ENCODE measurements around the gene PRLR. TPM values are rescaled to one million over a fixed set of nuclear protein-coding genes. Genes with fewer than 3 reads are reported as not detected.
"Not testable (repeated sequence)": the region's sequence is repeated elsewhere in the genome, so short reads cannot be mapped to it uniquely, and the experiment has no call there.

PRLR gene
- polyA plus RNA-seq (ENCODE audit: insufficient read length in 10 of 10), result 1 to 10 TPM in 1 of 10 donors, under 1 TPM in 9; 0.18 to 1.1 (median 0.66) TPM
- long read RNA-seq, donor 1, result 0 reads
- long read RNA-seq, donor 2, result 0 reads
- long read RNA-seq, donor 3, result 0 reads
- long read RNA-seq, donor 4, result 0 reads
- long read RNA-seq, donor 5, result 0 reads
- long read RNA-seq, donor 6, result 0 reads
- long read RNA-seq, donor 7, result 0 reads
- long read RNA-seq, donor 8, result 0 reads
- long read RNA-seq, donor 9, result 0 reads

GRCh38 chr5:35230038-35230611 is at the start of gene PRLR:
PRLR (minus strand) TSS chr5:35230487; CDS start chr5:35089620, 140,867 bp downstream.
- DNase-seq, result peak in 2 of 3 donors; percentile 34 to 67

DNA sequence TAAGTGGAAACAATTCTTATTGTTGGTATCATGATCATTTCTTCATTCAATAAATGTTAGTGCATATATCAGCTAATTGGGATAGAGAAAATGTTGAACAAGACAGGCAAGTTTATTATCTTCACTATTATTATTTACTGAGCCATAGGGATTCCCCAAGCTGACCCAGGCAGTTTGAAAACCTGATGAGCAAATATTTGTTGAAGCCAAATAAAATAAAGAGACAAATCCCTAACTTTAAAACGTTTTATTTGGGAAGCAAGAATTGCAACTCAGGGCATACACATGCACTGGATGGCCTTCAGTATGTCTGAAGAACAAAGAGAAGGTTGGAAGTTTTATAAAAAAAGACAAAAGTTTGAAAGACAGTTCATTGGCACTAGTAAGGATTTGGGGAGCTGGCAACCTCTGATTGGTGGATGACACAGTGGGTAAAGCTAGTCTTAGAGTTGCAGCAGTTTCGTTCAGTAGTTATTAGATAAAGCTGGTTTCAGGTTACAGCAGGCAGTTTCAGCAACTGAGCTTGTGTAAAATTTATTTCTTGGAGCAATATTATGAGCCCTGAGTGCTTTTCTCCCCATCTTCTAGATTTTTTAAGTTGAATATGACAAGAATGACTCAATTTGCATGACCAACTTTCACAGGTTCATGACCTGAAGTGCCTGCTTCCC is 44.7 kb upstream of the PRLR start:
- DNase-seq, result no peak

DNA sequence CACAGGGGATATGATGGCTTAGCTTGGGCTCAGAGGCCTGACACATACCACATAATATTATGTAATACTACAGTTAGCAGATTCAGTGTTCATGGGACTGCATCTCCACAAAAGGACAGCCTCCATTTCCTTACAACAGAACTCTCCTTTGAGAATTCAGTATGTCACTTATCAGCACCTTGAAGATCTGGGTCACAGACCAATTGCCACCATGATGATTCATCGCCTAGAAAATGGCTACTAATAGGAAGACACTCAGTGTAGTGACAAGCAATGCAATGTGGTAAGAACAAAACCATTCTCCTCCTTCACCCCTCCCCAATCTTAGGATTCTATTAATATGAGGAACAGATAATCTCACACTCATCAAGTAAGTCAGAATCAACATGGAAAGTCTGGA is 38.7 kb upstream of the PRLR start:
- DNase-seq, result no peak

DNA sequence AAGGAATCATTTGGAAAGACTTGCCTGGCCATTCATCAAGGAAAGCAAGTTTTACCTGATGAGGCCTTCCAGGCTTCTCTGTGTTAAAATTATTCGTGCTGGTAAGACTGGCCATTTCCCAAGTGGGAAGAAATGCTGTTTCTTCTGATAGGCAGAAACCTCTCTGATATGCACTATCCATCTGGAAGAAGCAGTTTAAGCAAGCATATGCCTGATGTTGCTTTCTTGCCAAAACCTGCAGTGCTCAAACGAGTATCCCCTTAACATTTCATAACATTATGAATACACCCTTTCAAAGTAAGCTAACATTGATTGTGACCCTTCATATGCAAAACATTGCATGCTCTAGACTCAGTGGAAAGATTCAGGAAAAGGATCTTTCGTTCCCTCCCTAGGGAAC is 36.0 kb upstream of the PRLR start:
- no peak for DNase-seq

DNA sequence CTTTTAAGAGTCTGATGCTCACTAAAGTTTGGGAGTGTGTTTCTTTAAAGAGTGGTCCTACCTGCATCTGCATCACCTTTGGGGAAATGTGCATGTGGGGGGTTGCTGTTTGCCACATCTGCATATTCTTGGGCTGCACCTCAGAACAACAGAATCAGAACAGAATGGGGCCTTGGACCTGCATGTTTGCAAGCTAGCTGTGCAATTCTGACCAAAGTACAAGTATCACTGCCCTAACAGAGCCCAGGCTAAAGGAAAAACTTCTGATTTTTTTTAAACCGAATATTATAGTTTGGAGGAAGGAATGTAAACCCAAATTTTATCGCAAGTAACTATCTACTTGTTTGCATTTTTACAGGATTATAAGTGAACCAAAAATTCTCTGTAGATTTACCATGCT is 34.2 kb upstream of the PRLR start:
- no peak for DNase-seq

- DNase-seq, result no peak
Observed at GRCh38 chr5:35263266-35263877, 33.1 kb upstream of the PRLR start.

GRCh38 chr5:35253582-35253981 is 23.3 kb upstream of the PRLR start:
- DNase-seq, result no peak

DNA sequence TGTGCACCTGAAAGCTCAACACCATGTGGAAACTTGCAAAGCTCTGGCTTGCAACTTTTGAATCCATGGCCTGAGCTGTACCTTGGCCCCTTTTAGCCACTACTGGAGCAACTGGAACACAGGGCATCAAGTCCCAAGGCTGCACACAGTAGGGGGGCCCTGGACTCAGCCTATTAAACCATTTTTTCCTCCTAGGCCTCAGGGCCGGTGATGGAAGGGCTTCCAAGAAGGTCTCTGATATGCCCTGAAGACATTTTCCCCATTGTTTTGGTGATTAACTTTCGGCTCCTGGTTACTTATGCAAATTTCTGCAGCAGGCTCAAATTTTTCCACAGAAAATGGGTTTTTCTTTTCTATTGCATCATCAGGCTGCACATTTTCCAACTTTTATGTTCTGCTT is 22.7 kb upstream of the PRLR start:
- no peak for DNase-seq

DNA sequence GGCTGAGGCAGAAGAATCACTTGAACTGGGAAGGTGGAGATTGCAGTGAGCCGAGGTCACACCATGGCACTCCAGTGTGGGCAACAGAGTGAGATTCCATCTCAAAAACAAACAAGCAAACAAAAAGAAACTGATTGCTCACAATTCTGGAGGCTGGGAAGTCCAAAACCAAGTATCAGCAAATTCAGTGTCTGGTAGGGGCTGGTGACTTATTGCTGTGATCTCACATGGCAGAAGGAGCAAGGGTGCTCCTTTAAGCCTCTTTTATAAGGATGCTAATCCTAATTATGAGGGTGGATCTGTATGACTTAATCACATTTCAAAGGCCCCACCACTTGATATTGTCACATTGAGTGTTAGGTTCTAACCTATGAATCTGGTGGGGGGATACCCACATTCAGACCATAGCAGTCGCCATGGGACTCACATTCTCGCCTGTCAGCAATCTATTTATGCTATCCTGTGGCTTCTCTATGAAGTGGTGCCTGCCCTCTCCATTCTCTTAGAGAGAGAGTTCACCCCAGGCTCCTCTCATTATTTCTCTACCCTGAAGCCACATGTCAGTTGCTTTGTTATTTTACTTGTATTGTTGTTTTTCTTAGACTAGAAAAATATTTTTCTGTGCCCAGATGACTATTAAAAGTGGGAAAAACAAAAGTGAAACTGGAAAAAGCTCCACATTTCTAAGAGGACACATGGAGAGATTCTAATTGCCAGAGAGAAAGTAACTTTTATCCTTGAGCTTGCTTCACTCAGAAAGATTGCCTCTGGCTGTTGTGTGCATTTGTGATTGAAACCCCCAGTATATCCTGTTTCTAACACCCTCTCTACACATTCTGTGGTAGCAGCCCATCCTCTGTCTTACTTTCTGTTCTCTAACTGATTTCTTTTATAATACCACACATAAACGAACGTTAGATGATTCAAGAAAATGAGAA is 18.8 kb upstream of the PRLR start:
- no peak for DNase-seq

- no peak for DNase-seq
Observed at GRCh38 chr5:35247648-35248034, 17.4 kb upstream of the PRLR start.

- peak in 1 of 3 donors; percentile 55 for DNase-seq
Observed at GRCh38 chr5:35246900-35247647, 16.8 kb upstream of the PRLR start.

DNA sequence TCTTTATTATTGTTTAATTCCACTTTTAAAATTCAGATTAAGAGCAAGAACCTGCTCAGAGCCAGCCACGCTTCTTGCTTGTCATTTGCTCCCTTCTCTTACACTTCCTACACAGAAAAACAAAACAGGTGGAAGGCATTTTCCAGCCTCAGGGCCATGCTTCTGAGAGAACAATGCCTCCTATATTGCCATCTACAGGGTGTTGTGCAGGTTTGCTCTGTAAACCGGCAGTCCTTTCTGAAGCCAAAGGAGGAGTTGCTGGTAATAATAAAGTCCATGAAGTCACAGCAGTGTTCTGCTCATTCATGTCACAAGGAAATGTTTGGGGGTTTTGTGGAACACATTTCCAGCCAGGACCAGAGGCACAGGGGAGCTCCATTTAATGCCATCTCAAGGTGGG is 16.1 kb upstream of the PRLR start:
- no peak for DNase-seq

DNA sequence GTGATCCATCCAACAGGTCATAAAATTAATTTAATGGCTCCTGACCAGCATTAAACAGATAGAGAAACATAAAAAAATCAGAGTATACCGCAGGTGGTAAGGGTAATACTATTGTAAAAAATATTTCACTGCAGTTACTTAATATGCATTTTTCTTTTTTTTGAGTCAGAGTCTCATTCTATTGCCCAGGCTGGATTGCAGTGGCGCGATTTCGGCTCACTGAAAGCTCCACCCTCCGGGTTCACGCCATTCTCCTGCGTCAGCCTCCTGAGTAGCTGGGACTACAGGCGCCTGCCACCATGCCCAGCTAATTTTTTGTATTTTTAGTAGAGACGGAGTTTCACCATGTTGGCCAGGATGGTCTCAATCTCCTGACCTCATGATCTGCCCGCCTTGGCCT is 15.1 kb upstream of the PRLR start:
- not testable (repeated sequence) for DNase-seq

DNA sequence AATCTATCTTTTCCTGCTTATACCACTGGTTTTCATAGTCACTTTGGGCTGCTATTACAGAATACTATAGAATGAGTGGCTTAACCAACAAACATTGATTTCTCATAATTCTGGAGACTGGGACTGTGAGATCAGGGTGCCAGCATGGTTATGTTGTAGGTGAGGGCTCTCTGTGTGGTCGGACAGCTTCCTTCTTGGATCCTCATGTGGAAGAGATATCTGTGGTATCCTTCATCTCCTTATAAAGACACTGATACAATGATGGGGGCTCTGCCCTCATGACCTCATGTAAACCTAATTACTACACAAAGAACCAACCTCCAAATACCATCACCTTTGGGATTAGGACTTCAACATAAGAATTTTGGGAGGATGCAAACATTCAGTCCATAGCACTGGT is 13.9 kb upstream of the PRLR start:
- DNase-seq, result no peak

DNA sequence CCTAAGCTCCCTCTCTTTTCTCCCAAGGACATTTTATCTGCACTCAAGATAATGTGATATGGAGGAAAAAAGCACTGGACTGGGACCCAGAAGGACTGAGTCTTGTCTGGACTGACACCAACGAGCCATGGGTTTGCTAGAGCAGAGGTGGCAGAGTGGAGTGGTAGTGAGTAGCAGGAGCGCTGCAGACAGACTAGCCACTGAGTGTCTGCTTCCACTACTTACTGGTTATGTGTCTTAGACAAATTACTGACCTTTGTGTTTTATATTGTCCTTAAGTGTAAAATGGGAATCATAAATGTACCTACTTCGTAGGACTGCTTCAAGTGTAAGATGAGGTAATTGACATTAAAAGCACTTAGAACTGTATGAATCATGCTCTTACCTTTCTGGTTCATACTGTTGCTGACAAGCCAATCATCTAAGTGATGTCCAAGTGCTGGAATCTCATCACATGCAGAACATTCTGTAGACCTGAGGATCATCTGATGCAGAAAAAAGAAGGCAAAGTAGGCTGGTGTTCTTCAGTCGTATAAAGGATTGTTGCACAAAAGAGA is 12.5 kb upstream of the PRLR start:
- DNase-seq, result no peak

- no peak for DNase-seq
Observed at GRCh38 chr5:35240892-35241291, 10.6 kb upstream of the PRLR start.

DNA sequence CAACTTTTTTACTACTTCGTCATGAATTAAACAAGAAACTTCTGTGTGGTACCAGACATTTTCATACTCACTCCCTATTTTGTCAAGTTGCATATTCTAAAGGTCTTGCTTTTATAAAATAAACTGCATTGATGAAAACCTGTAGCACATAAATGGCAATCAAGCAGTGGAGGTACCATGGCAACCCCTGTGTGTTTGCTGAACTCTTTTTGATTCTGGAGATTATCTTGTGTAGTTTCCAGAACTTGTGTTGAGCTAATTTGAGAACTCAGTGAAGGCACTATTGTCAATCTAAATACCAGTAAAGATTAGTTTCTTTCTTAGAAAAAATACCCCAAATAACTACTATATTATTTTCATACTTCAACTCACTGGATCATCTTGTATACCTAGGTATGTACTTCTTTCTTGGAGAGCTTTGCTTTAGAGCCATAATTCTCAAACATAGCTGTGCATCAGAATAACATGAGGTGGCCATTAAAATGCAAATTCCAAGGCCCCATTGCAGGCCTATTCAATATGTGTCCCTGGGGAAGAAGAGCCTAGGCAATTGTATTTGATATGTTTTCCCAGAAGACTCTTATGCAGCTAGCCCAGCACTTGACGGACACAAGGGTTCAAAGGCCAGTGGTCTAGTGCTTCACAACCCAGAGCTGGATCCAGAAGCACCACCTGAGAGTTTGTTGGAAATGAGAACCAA is 9.8 kb upstream of the PRLR start:
- no peak for DNase-seq

GRCh38 chr5:35239476-35239875 is 9.2 kb upstream of the PRLR start:
- no peak for DNase-seq

DNA sequence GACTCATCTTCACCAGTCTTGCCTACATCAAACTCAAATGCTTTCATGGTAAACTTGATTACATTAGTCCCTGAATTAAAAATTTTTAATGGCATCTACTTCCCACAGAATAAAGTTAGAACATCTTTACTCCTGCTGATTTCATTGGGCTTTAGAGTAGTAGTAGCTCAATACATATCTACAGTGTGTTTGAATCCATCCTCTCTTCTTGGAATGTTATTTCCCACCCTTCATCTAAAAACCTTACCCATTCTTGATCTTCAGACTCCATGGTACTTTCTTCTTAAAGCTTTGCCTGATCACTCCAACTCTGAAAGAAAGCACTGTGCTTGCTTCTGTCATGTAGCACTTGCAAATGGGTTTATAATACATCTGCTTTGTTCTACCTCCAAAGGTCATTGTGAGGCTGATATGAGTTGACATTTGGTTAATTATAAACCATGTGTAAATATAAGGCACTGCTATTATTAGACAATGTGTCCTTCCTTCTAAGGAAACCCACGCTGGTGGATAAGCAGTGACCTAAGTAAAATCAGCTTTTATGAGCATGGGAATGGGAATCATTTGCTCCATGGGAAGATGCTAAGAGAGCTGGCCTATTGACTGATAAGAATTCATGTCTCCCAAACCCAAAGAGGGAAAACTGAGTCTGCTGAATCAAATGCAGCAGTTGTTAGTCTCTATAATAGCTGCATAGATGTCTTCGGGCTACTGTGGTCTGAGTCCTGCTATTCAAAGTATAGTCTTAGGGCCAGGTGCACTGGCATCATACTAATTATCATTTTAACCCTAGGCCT is 7.5 kb upstream of the PRLR start:
- no peak for DNase-seq

All from muscle of back (tissue), 13 donors.